ENCODE measurements around the gene ING5.
"Not testable (repeated sequence)": the region's sequence is repeated elsewhere in the genome, so short reads cannot be mapped to it uniquely, and the experiment has no call there.

The ING5 gene

GRCh38 chr2:241755777-241756176 lies 53.9 kb downstream of the ING5 start:
- no peak for TF ChIP-seq TSHZ2 (CRISPR knock-in tag; IDR thresholded peaks at IDR 0.05)
- no peak for TF ChIP-seq POU6F1 (CRISPR knock-in tag; IDR thresholded peaks at IDR 0.05; ENCODE audit: borderline replicate concordance, low read depth)
- no peak for TF ChIP-seq PPARA (CRISPR knock-in tag; IDR thresholded peaks at IDR 0.05; ENCODE audit: borderline replicate concordance)
- TF ChIP-seq ZFP30 (CRISPR knock-in tag; IDR thresholded peaks at IDR 0.05), result no peak
- no peak for TF ChIP-seq OSR1 (CRISPR knock-in tag; IDR thresholded peaks at IDR 0.05)
- no peak for ATAC-seq

GRCh38 chr2:241759067-241759807 lies 57.4 kb downstream of the ING5 start:
- no peak for TF ChIP-seq ZNF565 (CRISPR knock-in tag; conservative IDR thresholded peaks at IDR 0.05; ENCODE audit: low read depth)
- no peak for TF ChIP-seq OSR1 (CRISPR knock-in tag; IDR thresholded peaks at IDR 0.05)
- TF ChIP-seq CSRNP3 (CRISPR knock-in tag; IDR thresholded peaks at IDR 0.05), result no peak
- TF ChIP-seq TCF4 (CRISPR knock-in tag; IDR thresholded peaks at IDR 0.05; ENCODE audit: borderline replicate concordance), result no peak
- no peak for TF ChIP-seq ARNTL (CRISPR knock-in tag; IDR thresholded peaks at IDR 0.05; ENCODE audit: borderline replicate concordance, low read depth)
- TF ChIP-seq ZC3H10 (CRISPR knock-in tag; IDR thresholded peaks at IDR 0.05), result no peak
- TF ChIP-seq ZFP3 (CRISPR knock-in tag; IDR thresholded peaks at IDR 0.05), result no peak
- no peak for TF ChIP-seq BACH2 (CRISPR knock-in tag; IDR thresholded peaks at IDR 0.05; ENCODE audit: borderline replicate concordance)
- no peak for TF ChIP-seq POU6F1 (CRISPR knock-in tag; IDR thresholded peaks at IDR 0.05; ENCODE audit: borderline replicate concordance, low read depth)
- no peak for TF ChIP-seq ESRRG (CRISPR knock-in tag; IDR thresholded peaks at IDR 0.05)
- TF ChIP-seq SNAI2 (CRISPR knock-in tag; IDR thresholded peaks at IDR 0.05), result no peak
- TF ChIP-seq PPARA (CRISPR knock-in tag; IDR thresholded peaks at IDR 0.05; ENCODE audit: borderline replicate concordance), result no peak
- no peak for TF ChIP-seq ZNF8 (CRISPR knock-in tag; IDR thresholded peaks at IDR 0.05)
- no peak for TF ChIP-seq CSDC2 (CRISPR knock-in tag; IDR thresholded peaks at IDR 0.05)
- TF ChIP-seq GLIS3 (CRISPR knock-in tag; IDR thresholded peaks at IDR 0.05), result no peak
- TF ChIP-seq RARB (CRISPR knock-in tag; IDR thresholded peaks at IDR 0.05), result no peak
- TF ChIP-seq ZNF70 (CRISPR knock-in tag; IDR thresholded peaks at IDR 0.05), result no peak
- TF ChIP-seq CREB5 (CRISPR knock-in tag; IDR thresholded peaks at IDR 0.05; ENCODE audit: low read depth), result no peak
- no peak for ATAC-seq

- ATAC-seq, result not testable (repeated sequence)
Measured at GRCh38 chr2:241759893-241760292, 58.1 kb downstream of the ING5 start.

All from SK-N-SH treated with all-trans-retinoic acid at 6 μM for 48 hours (cell line).